HEK293 (cell line): ENCODE results near the gene DPF3.

Source experiments
- BCL11B ChIP-seq: fragments of 450-650 bp; formaldehyde crosslinking; IDR thresholded peaks from 2 replicates; pipeline ENCODE4 v1.5.1; 2016; ENCODE audit warnings: low read depth, missing biosample characterization, missing genetic modification characterization
- CTCF ChIP-seq: fragments of 450-650 bp; formaldehyde crosslinking; IDR thresholded peaks from 2 replicates; pipeline ENCODE4 v1.5.1; 2016; ENCODE audit warnings: missing biosample characterization, missing genetic modification characterization
- PRDM10 ChIP-seq: fragments of 450-650 bp; formaldehyde crosslinking; IDR thresholded peaks from 2 replicates; pipeline ENCODE4 v1.5.1; 2016; ENCODE audit warnings: missing biosample characterization, missing genetic modification characterization
- ZBTB48 ChIP-seq: fragments of 450-650 bp; formaldehyde crosslinking; IDR thresholded peaks from 2 replicates; pipeline ENCODE4 v1.5.1; 2016; ENCODE audit warnings: missing biosample characterization, missing genetic modification characterization
- ZNF121 ChIP-seq: fragments of 450-650 bp; formaldehyde crosslinking; IDR thresholded peaks from 2 replicates; pipeline ENCODE4 v1.5.1; 2016; ENCODE audit warnings: missing biosample characterization, missing genetic modification characterization
- ZNF133 ChIP-seq: fragments of 450-650 bp; formaldehyde crosslinking; IDR thresholded peaks from 2 replicates; pipeline ENCODE4 v1.5.1; 2016; ENCODE audit warnings: missing biosample characterization, missing genetic modification characterization
- ZNF2 ChIP-seq: fragments of 450-650 bp; formaldehyde crosslinking; IDR thresholded peaks from 2 replicates; pipeline ENCODE4 v1.5.1; 2016; ENCODE audit warnings: missing biosample characterization, missing genetic modification characterization
- ZNF580 ChIP-seq: fragments of 450-650 bp; formaldehyde crosslinking; IDR thresholded peaks from 2 replicates; pipeline ENCODE4 v1.5.1; 2016; ENCODE audit warnings: missing biosample characterization, missing genetic modification characterization
- ZNF654 ChIP-seq: fragments of 450-650 bp; formaldehyde crosslinking; IDR thresholded peaks from 2 replicates; pipeline ENCODE4 v1.5.1; 2016; ENCODE audit warnings: low read depth, missing biosample characterization, missing genetic modification characterization

GRCh38 chr14:72809063-72809462, 84.8 kb downstream of the DPF3 start:
- TF ChIP-seq ZNF580 (tag by site-specific recombination) (no peak), ZNF654 (tag by site-specific recombination) (no peak), ZNF121 (tag by site-specific recombination) (no peak), BCL11B (tag by site-specific recombination) (no peak), CTCF (tag by site-specific recombination) (no peak), ZNF133 (tag by site-specific recombination) (no peak), ZNF2 (no peak), ZBTB48 (tag by site-specific recombination) (no peak), PRDM10 (tag by site-specific recombination) (no peak)
